GM21825 (cell line): ENCODE results near the gene PYGB.
A peak's percentile ranks its signal among the peaks of the same experiment; 100 is the strongest.
"Not testable (repeated sequence)": the region's sequence is repeated elsewhere in the genome, so short reads cannot be mapped to it uniquely, and the experiment has no call there.

Experiments used
- ATAC-seq: cut with Tn5 transposase; IDR thresholded peaks from one replicate; pipeline ENCODE4 v1.9.1; 2021; ENCODE audit warnings: mild to moderate bottlenecking, moderate library complexity; ENCODE audit not compliant: unreplicated experiment

The PYGB gene

GRCh38 chr20:25309395-25310267 lies 61.7 kb downstream of the PYGB start:
- ATAC-seq, result no peak

- ATAC-seq, result peak; percentile 92
Observed at GRCh38 chr20:25310268-25310920, 62.5 kb downstream of the PYGB start.

GRCh38 chr20:25310921-25311728 lies 63.2 kb downstream of the PYGB start:
- ATAC-seq, result no peak

- not testable (repeated sequence) for ATAC-seq
Observed at GRCh38 chr20:25312716-25313115, 64.8 kb downstream of the PYGB start.

- ATAC-seq, result no peak
Observed at GRCh38 chr20:25313593-25313992, 65.7 kb downstream of the PYGB start.

- no peak for ATAC-seq
Observed at GRCh38 chr20:25314497-25315417, 66.9 kb downstream of the PYGB start.

GRCh38 chr20:25315418-25316210 lies 67.7 kb downstream of the PYGB start:
- ATAC-seq, result no peak

GRCh38 chr20:25316506-25317190 lies 68.8 kb downstream of the PYGB start:
- no peak for ATAC-seq

GRCh38 chr20:25317351-25318075 lies 69.6 kb downstream of the PYGB start:
- ATAC-seq, result no peak

- peak; percentile 83 for ATAC-seq
Observed at GRCh38 chr20:25318471-25319240, 70.8 kb downstream of the PYGB start.

- ATAC-seq, result peak; percentile 7
Observed at GRCh38 chr20:25319241-25320034, 71.6 kb downstream of the PYGB start.

GRCh38 chr20:25320035-25320800 lies 72.3 kb downstream of the PYGB start:
- no peak for ATAC-seq

GRCh38 chr20:25321262-25321831 lies 73.5 kb downstream of the PYGB start:
- ATAC-seq, result no peak

GRCh38 chr20:25321991-25322390 lies 74.1 kb downstream of the PYGB start:
- ATAC-seq, result no peak

GRCh38 chr20:25323496-25324246 lies 75.8 kb downstream of the PYGB start:
- ATAC-seq, result no peak
